BJ (cell line): ENCODE measurements around the gene PPP1R13L. TPM values are rescaled to one million over a fixed set of nuclear protein-coding genes. Genes with fewer than 3 reads are reported as not detected.

ENCODE experiments used
- CTCF ChIA-PET: fragments of 350-600 bp; formaldehyde crosslinking; extraction: SDS; loops from one replicate; lab custom pipeline; 2021; ENCODE audit warnings: antibody characterized with exemption, inconsistent platforms; lab: Yijun Ruan, JAX
- POLR2A ChIA-PET: fragments of 300-600 bp; sonication (Branson Sonifier 250); formaldehyde crosslinking; extraction: SDS; loops from one replicate; lab custom pipeline; 2021; ENCODE audit warnings: antibody characterized with exemption; lab: Charles Lee
- DNase-seq: peaks from one replicate; pipeline ENCODE4 v3.0.0-alpha.2; 2011; ENCODE audit warnings: low read depth
- H3K27me3 ChIP-seq: 2 replicates; pipeline ENCODE4 v1.6.0; 2011; ENCODE audit warnings: low read length; ENCODE audit not compliant: control insufficient read depth, insufficient read depth
- H3K36me3 ChIP-seq: 2 replicates; pipeline ENCODE4 v1.5.1; 2011; ENCODE audit warnings: low read length; ENCODE audit not compliant: control insufficient read depth, insufficient read depth
- H3K4me3 ChIP-seq: 2 replicates; pipeline ENCODE4 v1.5.1; 2011; ENCODE audit warnings: low read depth, mild to moderate bottlenecking, control low read depth, low read length
- CTCF ChIP-seq: IDR thresholded peaks from 2 replicates; pipeline ENCODE4 v1.5.1; 2011; ENCODE audit warnings: low read depth, mild to moderate bottlenecking, control low read depth, inconsistent platforms, low read length, moderate library complexity; ENCODE audit not compliant: insufficient read depth
- polyA plus RNA-seq: library from polyadenylated mRNA; depleted of rRNA; stranded (reverse); fragments of >200 nt; gene quantifications from 2 replicates; pipeline ENCODE4 v1.2.3, GENCODE V29; 2011

The PPP1R13L gene
- polyA plus RNA-seq, 1 experiment = 12.3 TPM

GRCh38 chr19:45349126-45349415 lies 55.8 kb downstream of the PPP1R13L start:
- Histone ChIP-seq H3K27me3 (no peaks in the 10 kb centered on the region), H3K4me3 (no peak overlapping the region), H3K36me3 (peaks cover 15% of the 10 kb centered on the region)
- ChIA-PET CTCF (interaction anchor here (5.1 kb wide), 1 partner anchor 11 kb away, joined by 31 read pairs; no protein-coding TSS in a partner anchor), POLR2A (no interaction called here)
- no peak for TF ChIP-seq CTCF
- no peak for DNase-seq

- Histone ChIP-seq H3K4me3 (no peak overlapping the region), H3K36me3 (peaks cover 13% of the 10 kb centered on the region), H3K27me3 (no peaks in the 10 kb centered on the region)
- DNase-seq = no peak
- ChIA-PET POLR2A (no interaction called here), CTCF (interaction anchor here (5.1 kb wide), 1 partner anchor 11 kb away, joined by 31 read pairs; no protein-coding TSS in a partner anchor)
- no peak for TF ChIP-seq CTCF
Measured at GRCh38 chr19:45348367-45349125, 56.3 kb downstream of the PPP1R13L start.

- peaks cover 7% of the 10 kb centered on the region for H3K36me3 ChIP-seq
- ChIA-PET POLR2A (no interaction called here), CTCF (interaction anchor here (5.1 kb wide), 1 partner anchor 10 kb away, joined by 31 read pairs; no protein-coding TSS in a partner anchor)
- TF ChIP-seq CTCF = no peak
- DNase-seq = no peak
- H3K27me3 ChIP-seq = no peaks in the 10 kb centered on the region
- H3K4me3 ChIP-seq = no peak overlapping the region
Measured at GRCh38 chr19:45347570-45348366, 57.1 kb downstream of the PPP1R13L start.

- no peak for TF ChIP-seq CTCF
- no peak for DNase-seq
- H3K36me3 ChIP-seq = peaks cover 4% of the 10 kb centered on the region
- POLR2A ChIA-PET = no interaction called here
- H3K4me3 ChIP-seq = no peak overlapping the region
- CTCF ChIA-PET = interaction anchor here (5.1 kb wide), 1 partner anchor 9 kb away, joined by 31 read pairs; no protein-coding TSS in a partner anchor
- H3K27me3 ChIP-seq = no peaks in the 10 kb centered on the region
Measured at GRCh38 chr19:45346449-45346848, 58.4 kb downstream of the PPP1R13L start.

- no peak for DNase-seq
- ChIA-PET POLR2A (no interaction called here), CTCF (interaction anchor here (0.6 kb wide), 1 partner anchor 69 kb away, joined by 3 read pairs; no protein-coding TSS in a partner anchor)
- H3K27me3 ChIP-seq = 0 out of 2 replicates have a peak, but pooled peaks cover 4% of the 10 kb centered on the region
- TF ChIP-seq CTCF = no peak
- H3K4me3 ChIP-seq = no peak overlapping the region
- no peaks in the 10 kb centered on the region; the same call in 1 of the 2 replicates for H3K36me3 ChIP-seq
Measured at GRCh38 chr19:45345506-45345860, 59.4 kb downstream of the PPP1R13L start.
